H9 (cell line): ENCODE measurements around the gene EDAR. TPM values are rescaled to one million over a fixed set of nuclear protein-coding genes. Genes with fewer than 3 reads are reported as not detected.

ENCODE experiments used
- DNase-seq: peaks from one replicate; pipeline ENCODE4 v3.0.0-alpha.2; 2017
- H2AFZ ChIP-seq: one replicate; pipeline ENCODE4 v1.6.1; 2013; ENCODE audit warnings: mild to moderate bottlenecking, low read length, control low read depth, moderate library complexity
- H2AK5ac ChIP-seq: 2 replicates; pipeline ENCODE4 v1.6.1; 2013; ENCODE audit warnings: low read length, control low read depth, mixed read lengths; ENCODE audit not compliant: insufficient read length
- H2BK120ac ChIP-seq: one replicate; pipeline ENCODE4 v1.6.1; 2013; ENCODE audit warnings: low read depth, mild to moderate bottlenecking, low read length, control low read depth, inconsistent platforms; ENCODE audit not compliant: poor library complexity, severe bottlenecking
- H2BK12ac ChIP-seq: 2 replicates; pipeline ENCODE4 v1.6.1; 2013; ENCODE audit warnings: low read length, control low read depth, mixed read lengths, low read depth; ENCODE audit not compliant: insufficient read length
- H2BK15ac ChIP-seq: 2 replicates; pipeline ENCODE4 v1.6.1; 2013; ENCODE audit warnings: low read depth, low read length, control low read depth
- H2BK20ac ChIP-seq: one replicate; pipeline ENCODE4 v1.6.1; 2013; ENCODE audit warnings: low read depth, mild to moderate bottlenecking, low read length, control low read depth, inconsistent platforms; ENCODE audit not compliant: poor library complexity, severe bottlenecking
- H2BK5ac ChIP-seq: 2 replicates; pipeline ENCODE4 v1.6.1; 2013; ENCODE audit warnings: low read length, control low read depth, mixed read lengths; ENCODE audit not compliant: insufficient read length
- H3K14ac ChIP-seq: 2 replicates; pipeline ENCODE4 v1.6.1; 2013; ENCODE audit warnings: low read length, control low read depth; ENCODE audit not compliant: insufficient read depth
- H3K18ac ChIP-seq: 2 replicates; pipeline ENCODE4 v1.6.1; 2013; ENCODE audit warnings: low read depth, mild to moderate bottlenecking, mixed read lengths, low read length, control low read depth; ENCODE audit not compliant: insufficient read length
- H3K23ac ChIP-seq: 2 replicates; pipeline ENCODE4 v1.6.1; 2013; ENCODE audit warnings: low read length, control low read depth, mixed read lengths, low read depth; ENCODE audit not compliant: insufficient read length
- H3K23me2 ChIP-seq: 2 replicates; pipeline ENCODE4 v1.6.1; 2013; ENCODE audit warnings: low read depth, mild to moderate bottlenecking, mixed read lengths, low read length, control low read depth; ENCODE audit not compliant: insufficient read length, poor library complexity, severe bottlenecking
- H3K27ac ChIP-seq: 2 replicates; pipeline ENCODE4 v1.5.1; 2013; ENCODE audit warnings: low read length, control low read depth, mixed read lengths, low read depth; ENCODE audit not compliant: insufficient read length
- H3K27me3 ChIP-seq: 2 replicates; pipeline ENCODE4 v1.6.1; 2013; ENCODE audit warnings: low read length, control low read depth, inconsistent platforms; ENCODE audit not compliant: insufficient read depth
- H3K4ac ChIP-seq: 2 replicates; pipeline ENCODE4 v1.6.1; 2013; ENCODE audit warnings: low read depth, mild to moderate bottlenecking, control low read depth, inconsistent platforms, low read length, moderate library complexity
- H3K4me1 ChIP-seq: 2 replicates; pipeline ENCODE4 v1.6.1; 2013; ENCODE audit warnings: low read length, control low read depth, inconsistent platforms; ENCODE audit not compliant: insufficient read depth
- H3K4me2 ChIP-seq: 2 replicates; pipeline ENCODE4 v1.6.1; 2013; ENCODE audit warnings: low read length, control low read depth, mixed read lengths; ENCODE audit not compliant: insufficient read length, insufficient read depth
- H3K56ac ChIP-seq: 2 replicates; pipeline ENCODE4 v1.6.1; 2013; ENCODE audit warnings: low read depth, mild to moderate bottlenecking, mixed read lengths, low read length, control low read depth; ENCODE audit not compliant: insufficient read length
- H3K79me1 ChIP-seq: 2 replicates; pipeline ENCODE4 v1.6.1; 2013; ENCODE audit warnings: low read depth, mild to moderate bottlenecking, moderate library complexity, low read length, control low read depth, inconsistent platforms; ENCODE audit not compliant: insufficient read depth, poor library complexity, severe bottlenecking
- H3K79me2 ChIP-seq: 2 replicates; pipeline ENCODE4 v1.6.1; 2013; ENCODE audit warnings: low read length, control low read depth, inconsistent platforms; ENCODE audit not compliant: insufficient read depth
- H3K9ac ChIP-seq: 2 replicates; pipeline ENCODE4 v1.6.1; 2013; ENCODE audit warnings: low read length, control low read depth, mixed read lengths; ENCODE audit not compliant: insufficient read length; ENCODE audit errors: extremely low read depth
- H3K9me3 ChIP-seq: one replicate; pipeline ENCODE4 v1.6.1; 2013; ENCODE audit warnings: low read depth, low read length, inconsistent platforms; ENCODE audit not compliant: control insufficient read depth
- H3T11ph ChIP-seq: one replicate; pipeline ENCODE4 v1.6.1; 2013; ENCODE audit warnings: mild to moderate bottlenecking, low read length, control low read depth, inconsistent platforms
- H4K20me1 ChIP-seq: one replicate; pipeline ENCODE4 v1.6.1; 2013; ENCODE audit not compliant: control insufficient read depth, insufficient read length, insufficient read depth
- H4K5ac ChIP-seq: 2 replicates; pipeline ENCODE4 v1.6.1; 2013; ENCODE audit warnings: low read depth, mild to moderate bottlenecking, mixed read lengths, low read length, control low read depth; ENCODE audit not compliant: insufficient read length
- H4K8ac ChIP-seq: replicated peaks from 2 replicates; pipeline ENCODE4 v1.6.1; 2013; ENCODE audit warnings: low read length, control low read depth, mixed read lengths, low read depth; ENCODE audit not compliant: insufficient read length
- H4K91ac ChIP-seq: 2 replicates; pipeline ENCODE4 v1.6.1; 2013; ENCODE audit warnings: low read depth, mild to moderate bottlenecking, moderate library complexity, mixed read lengths, low read length, control low read depth; ENCODE audit not compliant: insufficient read length
- H3K27ac Mint-ChIP-seq, 3 experiments: 2 replicates in 2 of 3; 3 replicates in 1 of 3; pipeline ENCODE4 v1.8.0; 2020 to 2021; ENCODE audit warnings: mixed read lengths in 3 of 3, mild to moderate bottlenecking in 1 of 3, moderate library complexity in 1 of 3
- H3K27me3 Mint-ChIP-seq: 2 replicates; pipeline ENCODE4 v1.8.0; 2021; ENCODE audit warnings: low read depth, mild to moderate bottlenecking, moderate library complexity, mixed read lengths
- H3K36me3 Mint-ChIP-seq, 3 experiments: 2 replicates in 2 of 3; 3 replicates in 1 of 3; pipeline ENCODE4 v1.8.0; 2020 to 2021; ENCODE audit warnings: low read depth in 3 of 3, mixed read lengths in 3 of 3; ENCODE audit not compliant: insufficient read depth in 1 of 3
- H3K4me1 Mint-ChIP-seq, 2 experiments: 2 replicates each; pipeline ENCODE4 v1.8.0; 2020; ENCODE audit warnings: mixed read lengths in 2 of 2
- H3K4me3 Mint-ChIP-seq, 2 experiments: 2 replicates in 1 of 2; 3 replicates in 1 of 2; pipeline ENCODE4 v1.8.0; 2020 to 2021; ENCODE audit warnings: mild to moderate bottlenecking in 2 of 2, mixed read lengths in 2 of 2, moderate library complexity in 1 of 2
- H3K9me3 Mint-ChIP-seq, 2 experiments: 2 replicates in 1 of 2; 3 replicates in 1 of 2; pipeline ENCODE4 v1.8.0; 2020; ENCODE audit warnings: mild to moderate bottlenecking in 2 of 2, mixed read lengths in 2 of 2, moderate library complexity in 1 of 2
- WGBS: extraction: QIAGEN DNeasy Blood & Tissue Kit; methylation state at CpG from one replicate; pipeline ENCODE4 v1.1.7; 2013; ENCODE audit warnings: missing lambda C conversion rate, low lambda C conversion rate, mixed read lengths; ENCODE audit not compliant: insufficient read length; ENCODE audit errors: extremely low coverage; 5-methylcytosine and 5-hydroxymethylcytosine counted together
- total RNA-seq: library from RNA; stranded (reverse); gene quantifications from 2 replicates; pipeline ENCODE4 v1.2.1, GENCODE V29; 2021
- TF ChIP-seq, protein P1 (sequence below): fragments of 200-600 bp; sonication (generic); conservative IDR thresholded peaks from 3 replicates; pipeline ENCODE4 v1.8.0; 2021; ENCODE audit warnings: antibody characterized with exemption, mild to moderate bottlenecking

The EDAR gene
- total RNA-seq, 1 experiment from 2014 or later = not detected

DNA sequence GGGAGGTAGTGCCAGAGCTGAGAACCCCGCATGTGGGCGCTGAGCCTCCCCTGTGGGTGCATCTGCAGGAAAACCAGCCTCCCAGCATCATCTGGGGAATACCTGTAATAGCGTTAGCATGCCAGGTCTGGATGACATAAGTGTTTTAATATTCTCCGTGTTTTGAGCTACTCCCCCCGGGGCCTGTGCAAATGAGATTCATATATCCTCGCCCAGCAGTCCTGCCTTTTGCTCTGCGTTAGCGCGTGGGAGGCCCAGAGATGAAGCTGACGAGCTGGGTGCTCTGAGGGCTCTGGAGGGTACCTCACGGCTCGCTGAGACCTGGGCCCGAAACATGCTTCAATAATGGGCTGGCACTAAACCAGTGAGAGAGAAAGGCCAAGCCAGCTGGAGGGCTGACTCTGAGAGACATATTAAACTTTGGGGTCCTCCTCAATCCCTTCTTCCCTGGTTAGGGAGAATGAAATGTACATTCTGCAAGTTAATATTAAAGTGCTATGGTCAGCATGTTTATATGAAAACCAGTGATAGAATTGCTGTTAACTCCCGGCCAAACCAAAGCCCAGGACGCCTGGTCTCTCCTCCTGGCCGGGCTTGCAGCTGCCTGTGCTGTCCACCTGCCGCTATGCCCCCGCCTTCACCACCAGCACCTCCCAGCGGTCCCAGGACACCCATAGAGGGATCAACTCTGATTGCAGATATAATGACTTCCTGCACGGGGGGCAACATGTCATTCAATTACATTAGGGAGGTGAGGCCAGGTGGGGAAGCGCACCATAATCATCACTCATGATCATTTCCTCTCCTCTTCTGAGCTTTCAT is 77.0 kb downstream of the EDAR start:
- no peak overlapping the region for H2BK12ac ChIP-seq
- no peak overlapping the region for H2BK5ac ChIP-seq
- DNase-seq = peak; percentile 17
- no peak overlapping the region for H3K23ac ChIP-seq
- H4K5ac ChIP-seq = no peak overlapping the region
- no CpG with 5 or more reads among the region's 21 CpGs for WGBS
- H2AFZ ChIP-seq = no peak overlapping the region
- Mint-ChIP-seq H3K36me3 (no peaks in the 10 kb centered on the region), H3K9me3 (no peaks in the 10 kb centered on the region), H3K27me3 (peaks cover 2% of the 10 kb centered on the region; the same call in 1 of the 2 replicates), H3K4me3 (no peak overlapping the region), H3K27ac (no peak overlapping the region; a peak in 1 of 7 replicates), H3K4me1 (no peaks in the 10 kb centered on the region)
- H3K56ac ChIP-seq = no peak overlapping the region
- no peaks in the 10 kb centered on the region for H3K27me3 ChIP-seq
- no peak overlapping the region for H3K4me2 ChIP-seq
- H3K14ac ChIP-seq = no peak overlapping the region
- no peak overlapping the region for H3K27ac ChIP-seq
- no peak overlapping the region for H2AK5ac ChIP-seq
- H3K79me1 ChIP-seq = no peaks in the 10 kb centered on the region
- no peak overlapping the region for H4K8ac ChIP-seq
- H3K18ac ChIP-seq = no peak overlapping the region
- no peak overlapping the region for H2BK20ac ChIP-seq
- H3K9me3 ChIP-seq = no peaks in the 10 kb centered on the region
- TF ChIP-seq, protein P1, sequence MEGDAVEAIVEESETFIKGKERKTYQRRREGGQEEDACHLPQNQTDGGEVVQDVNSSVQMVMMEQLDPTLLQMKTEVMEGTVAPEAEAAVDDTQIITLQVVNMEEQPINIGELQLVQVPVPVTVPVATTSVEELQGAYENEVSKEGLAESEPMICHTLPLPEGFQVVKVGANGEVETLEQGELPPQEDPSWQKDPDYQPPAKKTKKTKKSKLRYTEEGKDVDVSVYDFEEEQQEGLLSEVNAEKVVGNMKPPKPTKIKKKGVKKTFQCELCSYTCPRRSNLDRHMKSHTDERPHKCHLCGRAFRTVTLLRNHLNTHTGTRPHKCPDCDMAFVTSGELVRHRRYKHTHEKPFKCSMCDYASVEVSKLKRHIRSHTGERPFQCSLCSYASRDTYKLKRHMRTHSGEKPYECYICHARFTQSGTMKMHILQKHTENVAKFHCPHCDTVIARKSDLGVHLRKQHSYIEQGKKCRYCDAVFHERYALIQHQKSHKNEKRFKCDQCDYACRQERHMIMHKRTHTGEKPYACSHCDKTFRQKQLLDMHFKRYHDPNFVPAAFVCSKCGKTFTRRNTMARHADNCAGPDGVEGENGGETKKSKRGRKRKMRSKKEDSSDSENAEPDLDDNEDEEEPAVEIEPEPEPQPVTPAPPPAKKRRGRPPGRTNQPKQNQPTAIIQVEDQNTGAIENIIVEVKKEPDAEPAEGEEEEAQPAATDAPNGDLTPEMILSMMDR = no peak
- H3T11ph ChIP-seq = no peak overlapping the region
- H3K23me2 ChIP-seq = no peaks in the 10 kb centered on the region
- H2BK120ac ChIP-seq = no peak overlapping the region
- H4K20me1 ChIP-seq = no peaks in the 10 kb centered on the region
- H4K91ac ChIP-seq = no peak overlapping the region
- H3K79me2 ChIP-seq = no peaks in the 10 kb centered on the region
- H3K4ac ChIP-seq = no peak overlapping the region
- no peak overlapping the region for H3K9ac ChIP-seq
- no peaks in the 10 kb centered on the region for H3K4me1 ChIP-seq
- H2BK15ac ChIP-seq = no peak overlapping the region
